A673 (cell line): ENCODE measurements around the gene CFAP58. TPM values are rescaled to one million over a fixed set of nuclear protein-coding genes. Genes with fewer than 3 reads are reported as not detected.

Source experiments
- BruUV-seq: library from RNA; stranded (reverse); fragments of 400-500 nt; replicated peaks from 2 replicates; lab custom pipeline; 2021; lab: Mats Ljungman, UMichigan
- CTCF ChIA-PET: fragments of 300-600 bp; sonication (Branson Sonifier 250); formaldehyde crosslinking; loops from one replicate; lab custom pipeline; 2022; ENCODE audit warnings: antibody characterized with exemption; lab: Charles Lee
- POLR2A ChIA-PET: fragments of 300-600 bp; sonication (Branson Sonifier 250); formaldehyde crosslinking; loops from one replicate; lab custom pipeline; 2022; ENCODE audit warnings: antibody characterized with exemption; ENCODE audit not compliant: low non-redundant PET; lab: Charles Lee
- DNase-seq: peaks from one replicate; pipeline ENCODE4 v3.0.0-alpha.2; 2015; ENCODE audit warnings: low spot score
- H3K27ac ChIP-seq: fragments of 200-600 bp; sonication (generic); 2 replicates; pipeline ENCODE4 v1.5.1; 2016; ENCODE audit warnings: mixed run types, low read depth, mild to moderate bottlenecking, mixed read lengths, antibody characterized with exemption, low read length; ENCODE audit not compliant: poor library complexity, severe bottlenecking
- H3K27me3 ChIP-seq: fragments of 200-600 bp; sonication (generic); replicated peaks from 2 replicates; pipeline ENCODE4 v1.6.1; 2017; ENCODE audit warnings: mixed run types, low read depth, mild to moderate bottlenecking, mixed read lengths, antibody characterized with exemption, low read length; ENCODE audit not compliant: insufficient read depth, poor library complexity
- H3K36me3 ChIP-seq: fragments of 200-600 bp; sonication (generic); 2 replicates; pipeline ENCODE4 v1.6.1; 2016; ENCODE audit warnings: mixed run types, mild to moderate bottlenecking, mixed read lengths, antibody characterized with exemption, low read length; ENCODE audit not compliant: insufficient read depth, poor library complexity, severe bottlenecking
- H3K4me1 ChIP-seq: fragments of 200-600 bp; sonication (generic); 2 replicates; pipeline ENCODE4 v1.6.1; 2017; ENCODE audit warnings: mixed run types, mild to moderate bottlenecking, mixed read lengths, antibody characterized with exemption, low read length; ENCODE audit not compliant: insufficient read depth, poor library complexity, severe bottlenecking
- H3K4me3 ChIP-seq: fragments of 200-600 bp; sonication (generic); 2 replicates; pipeline ENCODE4 v1.5.1; 2016; ENCODE audit warnings: low read depth, mixed run types, mild to moderate bottlenecking, mixed read lengths, low read length; ENCODE audit not compliant: poor library complexity, severe bottlenecking
- H3K9me3 ChIP-seq: fragments of 200-600 bp; sonication (generic); 2 replicates; pipeline ENCODE4 v1.6.1; 2016; ENCODE audit warnings: mixed run types, low read depth, mild to moderate bottlenecking, mixed read lengths, antibody characterized with exemption, low read length; ENCODE audit not compliant: poor library complexity, severe bottlenecking
- CTCF ChIP-seq: fragments of 300-800, 200-600 bp; sonication (generic); conservative IDR thresholded peaks from 2 replicates; pipeline ENCODE4 v1.5.1; 2017; ENCODE audit warnings: low read depth, mild to moderate bottlenecking, antibody characterized with exemption, low read length, moderate library complexity, mixed read lengths
- EZH2 ChIP-seq: fragments of 200-600 bp; sonication (generic); IDR thresholded peaks from 2 replicates; pipeline ENCODE4 v1.6.1; 2017; ENCODE audit warnings: borderline replicate concordance, low read depth, mild to moderate bottlenecking, mixed read lengths, antibody characterized with exemption, low read length; ENCODE audit not compliant: poor library complexity, severe bottlenecking
- intact Hi-C: fragments of 100-400 bp; cut with micrococcal nuclease; formaldehyde crosslinking; loops from one replicate; pipeline ENCODE4 v1.10.0; 2022; ENCODE audit not compliant: unreplicated experiment
- total RNA-seq: library from RNA; stranded (reverse); gene quantifications from 2 replicates; pipeline ENCODE4 v1.2.3, GENCODE V29; 2021

The CFAP58 gene
- total RNA-seq, 1 experiment from 2014 or later, result 0.17 TPM

- Histone ChIP-seq H3K4me1 (peaks cover 74% of the 10 kb centered on the region), H3K27ac (peak overlapping the region; percentile 81), H3K9me3 (no peaks in the 10 kb centered on the region), H3K4me3 (no peak overlapping the region), H3K27me3 (no peaks in the 10 kb centered on the region), H3K36me3 (no peaks in the 10 kb centered on the region)
- intact Hi-C loops, result no loop called here
- no peak for TF ChIP-seq CTCF
- no peak for TF ChIP-seq EZH2
- BruUV-seq, result no TSS peak
- ChIA-PET CTCF (no interaction called here), POLR2A (no interaction called here)
- DNase-seq, result no peak
Measured at GRCh38 chr10:104332243-104333031, 21.2 kb upstream of the CFAP58 start.

- Histone ChIP-seq H3K27ac (no peak overlapping the region), H3K36me3 (no peaks in the 10 kb centered on the region), H3K4me1 (peaks cover 66% of the 10 kb centered on the region), H3K9me3 (no peaks in the 10 kb centered on the region), H3K4me3 (no peak overlapping the region), H3K27me3 (no peaks in the 10 kb centered on the region)
- TF ChIP-seq EZH2 (no peak), CTCF (no peak)
- intact Hi-C loops, result no loop called here
- ChIA-PET POLR2A (no interaction called here), CTCF (no interaction called here)
- no peak for DNase-seq
- BruUV-seq, result no TSS peak
Measured at GRCh38 chr10:104333032-104333727, 20.5 kb upstream of the CFAP58 start.

GRCh38 chr10:104333728-104334373 lies 19.8 kb upstream of the CFAP58 start:
- POLR2A ChIA-PET, result no interaction called here
- no TSS peak for BruUV-seq
- Histone ChIP-seq H3K36me3 (no peaks in the 10 kb centered on the region), H3K27me3 (no peaks in the 10 kb centered on the region), H3K9me3 (no peaks in the 10 kb centered on the region), H3K4me3 (no peak overlapping the region), H3K4me1 (peaks cover 60% of the 10 kb centered on the region), H3K27ac (no peak overlapping the region)
- intact Hi-C loops, result no loop called here
- TF ChIP-seq EZH2, result no peak
- TF ChIP-seq CTCF, result no peak
- CTCF ChIA-PET, result no interaction called here
- no peak for DNase-seq
